GM23338 (cell line): ENCODE data around the gene CRYBG2. TPM values are rescaled to one million over a fixed set of nuclear protein-coding genes. Genes with fewer than 3 reads are reported as not detected.

ENCODE experiments used
- ATAC-seq: fragments of 200-7000 bp; cut with Tn5 transposase; 3 replicates; pipeline ENCODE4 v1.9.1; 2020
- DNase-seq: peaks from one replicate; pipeline ENCODE4 v3.0.0-alpha.2; 2015; ENCODE audit warnings: low spot score
- H2AFZ ChIP-seq: fragments of 200-600 bp; sonication (generic); 2 replicates; pipeline ENCODE4 v1.8.0; 2016; ENCODE audit warnings: antibody characterized with exemption, mild to moderate bottlenecking, moderate library complexity
- H3F3A ChIP-seq: fragments of 200-600 bp; sonication (generic); replicated peaks from 2 replicates; pipeline ENCODE4 v1.8.0; 2017; ENCODE audit warnings: antibody characterized with exemption, mixed run types, low read depth
- H3K27ac ChIP-seq: fragments of 200-600 bp; sonication (generic); 2 replicates; pipeline ENCODE4 v1.6.1; 2016; ENCODE audit warnings: low read depth
- H3K27me3 ChIP-seq: fragments of 200-600 bp; sonication (generic); 2 replicates; pipeline ENCODE4 v1.8.0; 2016; ENCODE audit warnings: mild to moderate bottlenecking, mixed run types, moderate library complexity; ENCODE audit not compliant: insufficient read depth
- H3K36me3 ChIP-seq: fragments of 200-600 bp; sonication (generic); 2 replicates; pipeline ENCODE4 v1.8.0; 2016; ENCODE audit warnings: mild to moderate bottlenecking; ENCODE audit not compliant: insufficient read depth
- H3K4me1 ChIP-seq: fragments of 200-600 bp; sonication (generic); 2 replicates; pipeline ENCODE4 v1.8.0; 2016; ENCODE audit warnings: mild to moderate bottlenecking, moderate library complexity; ENCODE audit not compliant: insufficient read depth
- H3K4me2 ChIP-seq: fragments of 200-600 bp; sonication (generic); 2 replicates; pipeline ENCODE4 v1.7.1; 2017; ENCODE audit warnings: mixed run types
- H3K4me3 ChIP-seq: fragments of 200-600 bp; sonication (generic); 2 replicates; pipeline ENCODE4 v1.6.1; 2016; ENCODE audit warnings: mixed run types
- H3K79me2 ChIP-seq: fragments of 200-600 bp; sonication (generic); replicated peaks from 2 replicates; pipeline ENCODE4 v1.8.0; 2017; ENCODE audit warnings: mild to moderate bottlenecking; ENCODE audit not compliant: insufficient read depth
- H3K9me2 ChIP-seq: fragments of 200-600 bp; sonication (generic); 2 replicates; pipeline ENCODE4 v1.8.0; 2017; ENCODE audit not compliant: insufficient read depth
- H4K20me1 ChIP-seq: fragments of 200-600 bp; sonication (generic); replicated peaks from 2 replicates; pipeline ENCODE4 v1.8.0; 2017; ENCODE audit warnings: mild to moderate bottlenecking; ENCODE audit not compliant: insufficient read depth
- H3K27ac Mint-ChIP-seq: 2 replicates; pipeline ENCODE4 v1.8.0; 2020; ENCODE audit warnings: inconsistent platforms, mild to moderate bottlenecking, moderate library complexity, mixed read lengths
- H3K27me3 Mint-ChIP-seq: 3 replicates; pipeline ENCODE4 v1.8.0; 2022; ENCODE audit warnings: low read depth, mild to moderate bottlenecking, moderate library complexity, mixed read lengths, inconsistent platforms; ENCODE audit not compliant: insufficient read depth, poor library complexity
- H3K36me3 Mint-ChIP-seq: 3 replicates; pipeline ENCODE4 v1.8.0; 2021; ENCODE audit warnings: low read depth, mild to moderate bottlenecking, inconsistent platforms, moderate library complexity, mixed read lengths
- H3K4me1 Mint-ChIP-seq: 3 replicates; pipeline ENCODE4 v1.8.0; 2020; ENCODE audit warnings: mild to moderate bottlenecking, inconsistent platforms, mixed read lengths
- H3K4me3 Mint-ChIP-seq: 3 replicates; pipeline ENCODE4 v1.8.0; 2021; ENCODE audit warnings: moderate library complexity, mild to moderate bottlenecking, inconsistent platforms, mixed read lengths
- H3K9me3 Mint-ChIP-seq: 3 replicates; pipeline ENCODE4 v1.8.0; 2020; ENCODE audit warnings: moderate library complexity, mild to moderate bottlenecking, inconsistent platforms, mixed read lengths
- CREB1 ChIP-seq: fragments of 250-450 bp; sonication (Bioruptor Pico); IDR thresholded peaks from 2 replicates; pipeline ENCODE4 v1.5.0; 2020; ENCODE audit warnings: low read depth, mild to moderate bottlenecking, moderate library complexity
- EZH2 ChIP-seq: fragments of 200-600 bp; sonication (generic); IDR thresholded peaks from one replicate; pipeline ENCODE4 v1.8.0; 2017; ENCODE audit warnings: antibody characterized with exemption, mild to moderate bottlenecking, low read depth; ENCODE audit not compliant: unreplicated experiment
- EZH2phosphoT487 ChIP-seq: fragments of 200-600 bp; sonication (generic); IDR thresholded peaks from one replicate; pipeline ENCODE4 v1.8.1; 2018; ENCODE audit warnings: antibody characterized with exemption; ENCODE audit not compliant: unreplicated experiment
- JUNB ChIP-seq: IDR thresholded peaks from one replicate; pipeline ENCODE4 v1.6.1; 2016; ENCODE audit warnings: antibody characterized with exemption; ENCODE audit not compliant: unreplicated experiment
- POLR2AphosphoS5 ChIP-seq: IDR thresholded peaks from 2 replicates; pipeline ENCODE4 v1.6.1; 2016; ENCODE audit warnings: antibody characterized with exemption, low read depth
- STAT1 ChIP-seq: IDR thresholded peaks from one replicate; pipeline ENCODE4 v1.6.1; 2016; ENCODE audit warnings: antibody characterized with exemption; ENCODE audit not compliant: unreplicated experiment
- ZNF331 ChIP-seq: fragments of 250-450 bp; sonication (Bioruptor Pico); IDR thresholded peaks from 2 replicates; pipeline ENCODE4 v1.5.0; 2020; ENCODE audit warnings: low read depth, mild to moderate bottlenecking, moderate library complexity
- polyA plus RNA-seq: library from polyadenylated mRNA; unstranded; fragments of >200 nt; fragmentation: Nextera tagmentation; extraction: Ambion mirVana; gene quantifications from 2 replicates; pipeline ENCODE4 v1.2.1, GENCODE V29; 2016
- total RNA-seq: library from RNA; depleted of rRNA; stranded (reverse); fragments of >200 nt; shearing (Covaris generic); gene quantifications from 2 replicates; pipeline ENCODE4 v1.2.3, GENCODE V29; 2014
- TF ChIP-seq, protein P1 (sequence below): IDR thresholded peaks from 2 replicates; pipeline ENCODE4 v1.6.1; 2016; ENCODE audit warnings: antibody characterized with exemption
- TF ChIP-seq, protein P2 (sequence below): fragments of 250-450 bp; sonication (Bioruptor Pico); IDR thresholded peaks from 2 replicates; pipeline ENCODE4 v1.5.0; 2020; ENCODE audit warnings: mild to moderate bottlenecking, moderate library complexity
- TF ChIP-seq, protein P3 (sequence below): IDR thresholded peaks from one replicate; pipeline ENCODE4 v1.6.1; 2018; ENCODE audit warnings: antibody characterized with exemption; ENCODE audit not compliant: unreplicated experiment

CRYBG2 gene
- total and polyA plus RNA-seq, 2 experiments from 2014 or later: 17.6 to 18.4 TPM

- H3K27ac ChIP-seq: no peak overlapping the region
- Mint-ChIP-seq H3K36me3 (no peaks in the 10 kb centered on the region; the same call in 2 of the 3 replicates), H3K4me1 (no peaks in the 10 kb centered on the region), H3K27me3 (peaks cover 7% of the 10 kb centered on the region), H3K9me3 (no peaks in the 10 kb centered on the region), H3K27ac (no peak overlapping the region), H3K4me3 (no peak overlapping the region)
- no peaks in the 10 kb centered on the region for H3K4me1 ChIP-seq
- H3K9me2 ChIP-seq: no peaks in the 10 kb centered on the region
- no peaks in the 10 kb centered on the region for H3K36me3 ChIP-seq
- no peak for TF ChIP-seq JUNB
- H3F3A ChIP-seq: no peaks in the 10 kb centered on the region
- H3K79me2 ChIP-seq: no peaks in the 10 kb centered on the region
- DNase-seq (no peak), ATAC-seq (no peak)
- no peak overlapping the region for H3K4me2 ChIP-seq
- H2AFZ ChIP-seq: no peak overlapping the region
- H3K4me3 ChIP-seq: no peak overlapping the region
- H4K20me1 ChIP-seq: no peaks in the 10 kb centered on the region
- no peaks in the 10 kb centered on the region for H3K27me3 ChIP-seq
Measured at GRCh38 chr1:26297791-26298124, 56.2 kb downstream of the CRYBG2 start.

DNA sequence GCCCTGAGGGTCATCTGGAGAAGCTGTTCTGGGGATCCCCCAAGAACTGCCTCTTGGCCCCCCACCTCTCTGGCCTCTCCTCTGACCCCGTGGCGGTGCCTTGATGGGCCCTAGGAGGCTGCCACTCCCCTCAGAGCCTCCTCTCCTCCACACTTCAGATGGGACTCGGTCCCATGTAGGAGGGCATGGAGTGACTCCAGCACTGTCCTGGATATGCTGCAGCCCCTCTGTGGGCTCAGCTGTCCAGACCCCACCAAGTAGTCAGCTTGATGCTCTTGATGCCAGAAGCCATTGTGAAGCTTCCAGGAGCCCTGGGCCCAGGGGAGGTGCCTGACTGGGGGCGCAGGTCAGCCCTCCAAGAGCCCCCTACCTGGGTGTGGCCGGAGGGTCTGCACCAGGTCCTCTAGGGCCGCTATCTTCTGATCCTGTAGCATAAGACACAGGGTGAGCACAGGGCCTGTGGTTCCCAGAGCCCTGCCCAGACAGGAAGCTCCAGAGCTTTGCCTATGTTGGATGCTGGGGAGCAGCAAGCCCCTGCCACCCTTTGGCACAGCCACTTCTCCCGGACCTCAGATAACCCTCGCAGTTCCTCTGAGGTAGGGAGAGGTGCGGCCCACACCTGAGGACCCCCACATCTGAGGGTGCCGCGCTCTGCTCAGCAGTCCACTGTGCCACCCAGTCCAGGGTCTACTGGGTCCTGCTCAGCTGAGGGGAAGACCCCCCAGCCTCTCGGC is 56.7 kb downstream of the CRYBG2 start:
- Histone ChIP-seq H3K27ac (no peak overlapping the region), H3K9me2 (no peaks in the 10 kb centered on the region), H3K4me3 (no peak overlapping the region), H3F3A (no peaks in the 10 kb centered on the region), H3K36me3 (no peaks in the 10 kb centered on the region), H3K4me1 (no peaks in the 10 kb centered on the region), H3K4me2 (no peak overlapping the region), H2AFZ (no peak overlapping the region), H3K79me2 (no peaks in the 10 kb centered on the region), H4K20me1 (no peaks in the 10 kb centered on the region), H3K27me3 (no peaks in the 10 kb centered on the region)
- Mint-ChIP-seq H3K4me3 (no peak overlapping the region), H3K27ac (no peak overlapping the region), H3K36me3 (no peaks in the 10 kb centered on the region; the same call in 2 of the 3 replicates), H3K9me3 (no peaks in the 10 kb centered on the region), H3K4me1 (no peaks in the 10 kb centered on the region), H3K27me3 (peaks cover 7% of the 10 kb centered on the region)
- DNase-seq: no peak
- no peak for ATAC-seq
- TF ChIP-seq CREB1 (CRISPR knock-in tag): no peak
- no peak for TF ChIP-seq JUNB
- TF ChIP-seq EZH2: no peak
- no peak for TF ChIP-seq POLR2AphosphoS5
- no peak for TF ChIP-seq STAT1
- TF ChIP-seq, protein P1, sequence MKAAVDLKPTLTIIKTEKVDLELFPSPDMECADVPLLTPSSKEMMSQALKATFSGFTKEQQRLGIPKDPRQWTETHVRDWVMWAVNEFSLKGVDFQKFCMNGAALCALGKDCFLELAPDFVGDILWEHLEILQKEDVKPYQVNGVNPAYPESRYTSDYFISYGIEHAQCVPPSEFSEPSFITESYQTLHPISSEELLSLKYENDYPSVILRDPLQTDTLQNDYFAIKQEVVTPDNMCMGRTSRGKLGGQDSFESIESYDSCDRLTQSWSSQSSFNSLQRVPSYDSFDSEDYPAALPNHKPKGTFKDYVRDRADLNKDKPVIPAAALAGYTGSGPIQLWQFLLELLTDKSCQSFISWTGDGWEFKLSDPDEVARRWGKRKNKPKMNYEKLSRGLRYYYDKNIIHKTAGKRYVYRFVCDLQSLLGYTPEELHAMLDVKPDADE: no peak
- no peak for TF ChIP-seq ZNF331 (CRISPR knock-in tag)
- TF ChIP-seq, protein P2, sequence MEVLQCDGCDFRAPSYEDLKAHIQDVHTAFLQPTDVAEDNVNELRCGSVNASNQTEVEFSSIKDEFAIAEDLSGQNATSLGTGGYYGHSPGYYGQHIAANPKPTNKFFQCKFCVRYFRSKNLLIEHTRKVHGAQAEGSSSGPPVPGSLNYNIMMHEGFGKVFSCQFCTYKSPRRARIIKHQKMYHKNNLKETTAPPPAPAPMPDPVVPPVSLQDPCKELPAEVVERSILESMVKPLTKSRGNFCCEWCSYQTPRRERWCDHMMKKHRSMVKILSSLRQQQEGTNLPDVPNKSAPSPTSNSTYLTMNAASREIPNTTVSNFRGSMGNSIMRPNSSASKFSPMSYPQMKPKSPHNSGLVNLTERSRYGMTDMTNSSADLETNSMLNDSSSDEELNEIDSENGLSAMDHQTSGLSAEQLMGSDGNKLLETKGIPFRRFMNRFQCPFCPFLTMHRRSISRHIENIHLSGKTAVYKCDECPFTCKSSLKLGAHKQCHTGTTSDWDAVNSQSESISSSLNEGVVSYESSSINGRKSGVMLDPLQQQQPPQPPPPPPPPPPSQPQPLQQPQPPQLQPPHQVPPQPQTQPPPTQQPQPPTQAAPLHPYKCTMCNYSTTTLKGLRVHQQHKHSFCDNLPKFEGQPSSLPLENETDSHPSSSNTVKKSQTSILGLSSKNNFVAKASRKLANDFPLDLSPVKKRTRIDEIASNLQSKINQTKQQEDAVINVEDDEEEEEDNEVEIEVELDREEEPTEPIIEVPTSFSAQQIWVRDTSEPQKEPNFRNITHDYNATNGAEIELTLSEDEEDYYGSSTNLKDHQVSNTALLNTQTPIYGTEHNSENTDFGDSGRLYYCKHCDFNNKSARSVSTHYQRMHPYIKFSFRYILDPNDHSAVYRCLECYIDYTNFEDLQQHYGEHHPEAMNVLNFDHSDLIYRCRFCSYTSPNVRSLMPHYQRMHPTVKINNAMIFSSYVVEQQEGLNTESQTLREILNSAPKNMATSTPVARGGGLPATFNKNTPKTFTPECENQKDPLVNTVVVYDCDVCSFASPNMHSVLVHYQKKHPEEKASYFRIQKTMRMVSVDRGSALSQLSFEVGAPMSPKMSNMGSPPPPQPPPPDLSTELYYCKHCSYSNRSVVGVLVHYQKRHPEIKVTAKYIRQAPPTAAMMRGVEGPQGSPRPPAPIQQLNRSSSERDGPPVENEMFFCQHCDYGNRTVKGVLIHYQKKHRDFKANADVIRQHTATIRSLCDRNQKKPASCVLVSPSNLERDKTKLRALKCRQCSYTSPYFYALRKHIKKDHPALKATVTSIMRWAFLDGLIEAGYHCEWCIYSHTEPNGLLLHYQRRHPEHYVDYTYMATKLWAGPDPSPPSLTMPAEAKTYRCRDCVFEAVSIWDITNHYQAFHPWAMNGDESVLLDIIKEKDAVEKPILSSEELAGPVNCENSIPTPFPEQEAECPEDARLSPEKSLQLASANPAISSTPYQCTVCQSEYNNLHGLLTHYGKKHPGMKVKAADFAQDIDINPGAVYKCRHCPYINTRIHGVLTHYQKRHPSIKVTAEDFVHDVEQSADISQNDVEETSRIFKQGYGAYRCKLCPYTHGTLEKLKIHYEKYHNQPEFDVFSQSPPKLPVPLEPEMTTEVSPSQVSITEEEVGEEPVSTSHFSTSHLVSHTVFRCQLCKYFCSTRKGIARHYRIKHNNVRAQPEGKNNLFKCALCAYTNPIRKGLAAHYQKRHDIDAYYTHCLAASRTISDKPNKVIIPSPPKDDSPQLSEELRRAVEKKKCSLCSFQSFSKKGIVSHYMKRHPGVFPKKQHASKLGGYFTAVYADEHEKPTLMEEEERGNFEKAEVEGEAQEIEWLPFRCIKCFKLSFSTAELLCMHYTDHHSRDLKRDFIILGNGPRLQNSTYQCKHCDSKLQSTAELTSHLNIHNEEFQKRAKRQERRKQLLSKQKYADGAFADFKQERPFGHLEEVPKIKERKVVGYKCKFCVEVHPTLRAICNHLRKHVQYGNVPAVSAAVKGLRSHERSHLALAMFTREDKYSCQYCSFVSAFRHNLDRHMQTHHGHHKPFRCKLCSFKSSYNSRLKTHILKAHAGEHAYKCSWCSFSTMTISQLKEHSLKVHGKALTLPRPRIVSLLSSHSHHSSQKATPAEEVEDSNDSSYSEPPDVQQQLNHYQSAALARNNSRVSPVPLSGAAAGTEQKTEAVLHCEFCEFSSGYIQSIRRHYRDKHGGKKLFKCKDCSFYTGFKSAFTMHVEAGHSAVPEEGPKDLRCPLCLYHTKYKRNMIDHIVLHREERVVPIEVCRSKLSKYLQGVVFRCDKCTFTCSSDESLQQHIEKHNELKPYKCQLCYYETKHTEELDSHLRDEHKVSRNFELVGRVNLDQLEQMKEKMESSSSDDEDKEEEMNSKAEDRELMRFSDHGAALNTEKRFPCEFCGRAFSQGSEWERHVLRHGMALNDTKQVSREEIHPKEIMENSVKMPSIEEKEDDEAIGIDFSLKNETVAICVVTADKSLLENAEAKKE (CRISPR knock-in tag): no peak
- TF ChIP-seq EZH2phosphoT487: no peak
- TF ChIP-seq, protein P3, sequence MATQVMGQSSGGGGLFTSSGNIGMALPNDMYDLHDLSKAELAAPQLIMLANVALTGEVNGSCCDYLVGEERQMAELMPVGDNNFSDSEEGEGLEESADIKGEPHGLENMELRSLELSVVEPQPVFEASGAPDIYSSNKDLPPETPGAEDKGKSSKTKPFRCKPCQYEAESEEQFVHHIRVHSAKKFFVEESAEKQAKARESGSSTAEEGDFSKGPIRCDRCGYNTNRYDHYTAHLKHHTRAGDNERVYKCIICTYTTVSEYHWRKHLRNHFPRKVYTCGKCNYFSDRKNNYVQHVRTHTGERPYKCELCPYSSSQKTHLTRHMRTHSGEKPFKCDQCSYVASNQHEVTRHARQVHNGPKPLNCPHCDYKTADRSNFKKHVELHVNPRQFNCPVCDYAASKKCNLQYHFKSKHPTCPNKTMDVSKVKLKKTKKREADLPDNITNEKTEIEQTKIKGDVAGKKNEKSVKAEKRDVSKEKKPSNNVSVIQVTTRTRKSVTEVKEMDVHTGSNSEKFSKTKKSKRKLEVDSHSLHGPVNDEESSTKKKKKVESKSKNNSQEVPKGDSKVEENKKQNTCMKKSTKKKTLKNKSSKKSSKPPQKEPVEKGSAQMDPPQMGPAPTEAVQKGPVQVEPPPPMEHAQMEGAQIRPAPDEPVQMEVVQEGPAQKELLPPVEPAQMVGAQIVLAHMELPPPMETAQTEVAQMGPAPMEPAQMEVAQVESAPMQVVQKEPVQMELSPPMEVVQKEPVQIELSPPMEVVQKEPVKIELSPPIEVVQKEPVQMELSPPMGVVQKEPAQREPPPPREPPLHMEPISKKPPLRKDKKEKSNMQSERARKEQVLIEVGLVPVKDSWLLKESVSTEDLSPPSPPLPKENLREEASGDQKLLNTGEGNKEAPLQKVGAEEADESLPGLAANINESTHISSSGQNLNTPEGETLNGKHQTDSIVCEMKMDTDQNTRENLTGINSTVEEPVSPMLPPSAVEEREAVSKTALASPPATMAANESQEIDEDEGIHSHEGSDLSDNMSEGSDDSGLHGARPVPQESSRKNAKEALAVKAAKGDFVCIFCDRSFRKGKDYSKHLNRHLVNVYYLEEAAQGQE: no peak
